Stimulated activated CD4-positive, alpha-beta T cell treated with anti-CD3 and anti-CD28 coated beads, Interleukin-12 subunit alpha, Interleukin-12 subunit beta, amount 100 ng/mL, for 48 hours (primary cell): ENCODE measurements around the gene PARD3B.

Experiments
- DNase-seq, 3 donors: peaks; one replicate each; pipeline ENCODE4 v3.0.0-alpha.2; 2020; ENCODE audit warnings: low read depth in 2 of 3, low spot score in 1 of 3

The PARD3B gene

DNA sequence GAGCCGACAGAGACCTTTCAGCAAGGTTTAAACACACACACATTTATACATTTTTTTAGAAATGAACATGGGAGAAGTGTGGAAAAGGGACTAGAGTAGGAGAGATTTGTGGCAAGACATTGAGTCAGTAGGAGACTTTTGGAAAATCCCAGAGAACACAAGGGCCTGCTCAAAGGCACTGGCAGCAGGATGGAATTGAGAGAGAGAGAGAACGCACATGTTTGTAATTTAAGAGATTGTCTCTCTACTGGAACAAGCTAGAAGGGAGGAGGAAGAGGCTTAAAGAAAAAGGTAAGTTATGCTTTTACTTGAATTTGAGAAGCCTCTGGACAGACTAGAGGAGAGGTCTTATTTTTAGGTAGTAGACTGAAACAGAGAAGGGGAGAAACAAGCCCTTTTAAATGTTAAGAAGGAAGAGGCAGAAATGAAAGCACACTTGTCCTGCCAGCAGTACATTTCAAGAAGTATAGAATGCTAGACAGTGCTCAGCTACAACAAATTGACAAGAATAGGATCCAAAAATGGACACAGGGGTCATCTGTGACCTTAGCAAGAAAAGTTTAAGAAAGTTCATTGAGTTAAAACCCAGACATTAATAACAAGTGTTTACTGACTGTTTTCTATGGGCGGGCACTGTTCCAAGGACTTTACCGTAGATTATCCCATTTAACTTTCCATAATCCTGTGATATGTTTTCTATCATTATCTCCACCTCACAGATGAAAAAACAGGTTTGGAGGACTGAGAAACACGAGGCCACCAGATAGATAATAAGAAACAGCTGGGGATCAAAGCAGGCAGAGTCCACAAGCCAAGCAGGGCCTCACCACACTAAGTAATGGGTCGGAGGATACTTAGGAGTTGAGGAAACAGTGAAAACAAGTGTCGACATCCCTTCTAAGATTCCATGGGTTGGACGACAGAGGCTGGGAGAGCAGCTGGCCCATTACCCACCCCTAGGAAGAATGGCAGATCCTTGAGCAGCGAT, 830.5 kb downstream of the PARD3B start:
- no peak for DNase-seq

GRCh38 chr2:205377324-205377723, 832.0 kb downstream of the PARD3B start:
- DNase-seq = no peak

DNA sequence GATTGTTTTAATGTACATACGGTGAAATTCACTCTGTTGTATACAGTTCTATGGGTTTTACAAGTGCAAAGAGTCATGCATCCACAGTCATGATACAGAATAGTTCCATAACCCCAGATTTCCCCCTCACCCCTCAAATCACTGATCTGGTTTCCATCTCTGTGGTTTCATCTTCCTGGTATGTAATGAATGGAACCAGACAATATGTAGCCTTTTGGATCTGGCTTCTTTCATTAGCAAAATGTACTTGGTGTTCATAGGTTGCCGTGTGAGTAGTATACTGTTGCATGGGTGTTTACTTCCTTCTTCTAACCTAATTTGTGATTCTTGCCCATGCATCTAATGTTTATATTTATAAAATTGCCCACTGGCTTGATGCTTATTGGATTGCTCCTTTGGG, 838.3 kb downstream of the PARD3B start:
- DNase-seq = no peak

GRCh38 chr2:205386109-205386508, 840.8 kb downstream of the PARD3B start:
- no peak for DNase-seq

GRCh38 chr2:205387350-205388055, 842.2 kb downstream of the PARD3B start:
- no peak for DNase-seq

GRCh38 chr2:205390866-205391265, 845.6 kb downstream of the PARD3B start:
- DNase-seq = no peak

DNA sequence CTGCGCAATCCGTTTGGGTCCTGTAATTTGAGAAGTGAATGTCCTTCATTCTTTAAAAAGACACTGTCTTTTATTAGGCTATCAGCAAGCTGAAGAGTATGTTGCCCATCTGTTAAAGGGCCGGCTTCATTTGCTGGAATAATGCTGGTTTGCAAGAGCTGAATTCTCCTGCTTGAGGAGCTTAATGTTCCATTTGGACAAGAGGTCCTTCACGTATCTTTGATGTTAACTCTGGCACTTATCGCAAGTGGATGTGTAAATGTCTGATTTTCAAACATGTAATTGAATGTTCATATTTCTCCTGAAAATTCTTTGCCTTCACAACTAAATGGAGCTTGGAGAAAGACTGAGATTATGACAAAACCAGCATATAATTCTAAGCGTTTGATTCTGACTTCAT, 856.2 kb downstream of the PARD3B start:
- no peak for DNase-seq

- DNase-seq = no peak
Measured at GRCh38 chr2:205402011-205402410, 856.7 kb downstream of the PARD3B start.

DNA sequence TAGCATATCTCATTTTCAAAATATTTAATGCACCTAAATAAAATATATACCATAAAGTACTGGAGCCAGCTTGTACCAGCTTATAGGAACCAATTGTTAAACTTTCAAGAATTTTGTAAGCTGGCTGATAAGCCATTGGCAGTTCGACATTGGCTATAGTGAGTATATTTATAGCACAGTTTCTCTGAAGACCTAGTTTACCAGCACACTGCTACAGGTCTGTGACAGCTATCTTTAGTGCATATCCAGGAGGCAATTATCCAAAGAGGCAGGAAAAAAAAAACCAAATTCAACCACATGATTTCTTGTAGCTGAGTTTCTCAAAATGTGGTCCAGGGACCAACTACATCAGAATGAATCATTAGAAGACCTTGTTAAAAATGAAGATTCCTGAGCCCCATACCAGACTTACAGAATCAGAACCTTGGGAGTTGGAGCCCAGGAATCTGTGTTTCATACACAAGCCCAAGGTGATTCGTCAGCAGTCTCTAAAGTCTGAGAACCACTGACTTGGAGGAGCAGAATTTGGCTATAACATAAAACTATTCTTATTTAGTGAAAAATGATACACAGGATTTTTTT, 858.1 kb downstream of the PARD3B start:
- no peak for DNase-seq

- no peak for DNase-seq
Measured at GRCh38 chr2:205405194-205405593, 859.9 kb downstream of the PARD3B start.

DNA sequence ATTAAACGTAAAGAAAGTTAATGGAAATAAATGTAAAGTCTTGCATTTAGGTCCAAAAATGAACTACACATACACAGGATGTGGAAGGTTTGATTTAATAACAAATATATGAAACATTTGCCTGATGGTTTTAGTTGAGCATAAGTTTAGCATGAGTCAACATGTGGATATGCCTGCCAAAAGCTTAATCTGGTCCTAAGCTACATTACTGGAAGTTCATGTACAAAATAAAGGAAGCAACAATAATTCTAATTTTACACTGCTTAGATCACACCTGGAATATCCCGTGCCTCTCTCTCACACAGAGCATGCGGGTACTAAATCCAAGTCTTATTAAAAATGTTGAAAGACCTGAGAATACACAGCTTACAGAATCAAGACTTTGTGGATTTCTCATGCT, 860.5 kb downstream of the PARD3B start:
- no peak for DNase-seq

GRCh38 chr2:205407984-205408383, 862.7 kb downstream of the PARD3B start:
- no peak for DNase-seq

DNA sequence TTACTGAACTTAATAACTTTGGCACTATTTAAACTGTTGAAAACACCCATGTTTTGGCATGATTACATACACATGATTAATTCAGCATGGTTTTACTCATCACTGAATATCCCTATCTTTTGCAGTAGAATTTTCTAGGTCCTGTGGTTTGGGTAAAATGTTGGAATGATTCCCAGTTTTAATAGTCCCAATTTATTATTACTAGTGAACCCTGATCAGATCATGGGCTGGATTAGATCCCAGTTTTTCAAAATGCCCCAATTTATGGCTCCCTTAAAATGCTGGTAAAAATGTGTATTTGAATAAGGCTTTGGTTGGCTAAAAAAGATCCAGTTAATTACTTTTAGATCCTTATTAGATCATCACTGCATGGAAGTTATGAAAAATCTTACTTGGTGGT, 863.4 kb downstream of the PARD3B start:
- no peak for DNase-seq

DNA sequence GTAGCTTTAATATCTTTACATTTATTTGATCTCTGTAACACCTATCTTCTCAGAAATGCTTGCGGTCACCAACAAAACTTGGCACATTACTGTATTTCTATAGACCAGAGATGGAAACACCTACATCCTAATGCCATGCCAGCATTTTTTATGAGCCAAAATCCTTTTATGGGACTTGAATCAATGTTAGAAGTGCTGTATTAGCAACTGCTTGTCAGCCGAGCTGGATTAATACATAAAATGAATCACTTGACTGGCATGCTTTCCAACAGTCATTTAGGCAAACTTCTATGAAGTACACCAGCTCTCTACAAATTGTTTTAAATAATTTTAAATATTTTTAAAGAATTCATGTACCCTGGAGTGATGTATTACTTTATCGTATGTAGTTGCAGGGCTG, 864.1 kb downstream of the PARD3B start:
- no peak for DNase-seq

DNA sequence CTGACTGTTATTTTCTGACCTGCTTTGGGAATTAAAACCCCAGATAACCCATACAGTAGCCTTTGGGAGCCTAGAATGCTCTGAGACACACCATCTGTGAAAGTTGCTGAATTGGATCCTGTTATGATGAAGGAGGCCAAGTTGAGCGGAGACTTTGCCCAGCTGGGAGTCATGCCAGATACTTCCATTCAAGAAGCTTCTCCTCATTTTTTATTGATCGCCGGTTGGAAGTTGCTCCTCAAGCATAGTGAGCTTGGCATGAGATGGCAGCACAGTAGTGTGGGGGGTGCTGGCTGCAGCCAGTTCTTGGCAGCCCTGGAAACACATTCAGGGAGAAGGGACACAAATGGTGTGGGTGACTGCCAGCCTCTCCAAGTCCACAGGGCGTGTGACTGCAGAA, 866.3 kb downstream of the PARD3B start:
- no peak for DNase-seq

DNA sequence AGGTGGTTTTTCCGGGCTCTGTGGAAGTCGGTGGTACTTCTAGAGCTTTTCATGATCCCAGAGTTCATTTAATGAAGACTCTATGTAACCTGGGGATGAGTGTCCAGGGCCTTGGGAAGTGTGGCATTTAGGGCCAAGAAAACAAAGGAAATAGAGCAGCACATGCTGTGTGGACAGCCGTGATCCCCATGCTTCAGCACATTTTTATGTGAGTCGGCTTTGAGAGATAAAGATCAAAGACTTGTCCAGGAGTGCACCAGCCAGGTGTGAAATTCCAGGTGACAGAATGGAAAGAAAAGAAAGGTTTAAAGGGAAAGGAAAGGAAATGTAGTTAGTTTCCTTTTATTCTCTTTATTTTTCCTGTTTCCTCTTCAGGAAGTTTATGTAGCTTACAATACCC, 879.1 kb downstream of the PARD3B start:
- no peak for DNase-seq

DNA sequence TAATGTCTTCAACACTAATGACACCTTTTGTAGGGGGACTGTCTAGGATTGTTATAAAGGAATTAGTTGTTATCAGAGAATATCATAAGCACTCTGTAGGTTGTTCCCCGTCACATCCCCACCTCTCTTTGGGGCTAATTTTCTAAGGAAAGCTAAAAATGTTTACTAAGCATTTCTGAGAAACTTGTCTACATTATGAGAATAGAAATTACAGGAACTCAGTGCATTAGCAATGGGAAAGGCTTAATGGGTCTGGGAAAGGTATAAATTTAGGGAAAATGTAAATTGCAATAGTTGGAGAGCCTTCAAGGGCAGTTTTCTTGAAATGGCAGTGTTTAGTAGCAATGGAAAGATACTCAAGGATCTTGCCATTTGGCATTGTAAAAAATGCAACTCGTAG, 879.8 kb downstream of the PARD3B start:
- no peak for DNase-seq

GRCh38 chr2:205427112-205427511, 881.8 kb downstream of the PARD3B start:
- DNase-seq = no peak

DNA sequence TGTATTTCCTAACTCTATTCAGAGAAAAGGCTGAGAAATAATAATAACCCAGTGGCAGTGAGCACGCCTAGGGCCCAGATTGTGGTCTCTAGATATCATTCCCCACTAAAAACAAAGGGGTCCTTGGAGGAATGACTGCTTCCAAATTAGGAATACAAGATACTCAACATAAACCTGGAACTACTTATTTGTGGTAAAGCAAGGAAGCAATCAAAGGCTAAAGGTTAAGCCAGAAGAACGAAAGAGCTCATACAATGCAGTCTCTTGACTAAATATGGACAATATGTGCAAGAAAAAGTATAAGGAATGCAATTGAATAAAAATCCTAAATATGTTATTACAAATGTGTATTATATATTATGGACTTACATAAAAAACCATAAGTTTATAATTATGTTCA, 883.5 kb downstream of the PARD3B start:
- DNase-seq = no peak

- no peak for DNase-seq
Measured at GRCh38 chr2:205435970-205436369, 890.7 kb downstream of the PARD3B start.

- no peak for DNase-seq
Measured at GRCh38 chr2:205438241-205438640, 893.0 kb downstream of the PARD3B start.

DNA sequence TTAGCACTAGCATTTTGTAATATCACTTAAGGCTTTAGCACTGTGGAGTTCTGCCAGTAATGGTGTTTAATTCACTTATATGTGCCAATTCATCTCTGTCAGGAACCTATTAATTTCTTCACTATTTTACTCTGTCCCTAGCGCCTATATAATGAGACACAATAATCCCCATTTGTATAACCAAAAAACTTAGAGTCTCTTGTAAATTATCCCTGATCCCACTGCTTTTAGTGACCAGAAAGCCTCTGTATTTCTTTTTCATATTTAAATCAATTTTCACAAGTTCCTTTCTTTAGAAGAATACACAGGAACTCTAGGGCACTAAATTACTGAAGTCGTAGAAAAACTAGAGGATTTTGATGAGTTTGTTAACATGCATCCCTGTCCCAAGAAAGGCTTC, 894.3 kb downstream of the PARD3B start:
- no peak for DNase-seq
